Neutrophil (primary cell): ENCODE measurements around the gene CABLES2.

Source experiments
- H3K27ac ChIP-seq: fragments of 200-600 bp; sonication (generic); 2 replicates; pipeline ENCODE4 v1.5.1; 2016; ENCODE audit warnings: mild to moderate bottlenecking, moderate library complexity
- H3K27me3 ChIP-seq: fragments of 200-600 bp; sonication (generic); 2 replicates; pipeline ENCODE4 v1.6.0; 2016; ENCODE audit warnings: mild to moderate bottlenecking
- H3K36me3 ChIP-seq: fragments of 200-600 bp; sonication (generic); 2 replicates; pipeline ENCODE4 v1.5.1; 2017
- H3K4me1 ChIP-seq, 2 experiments: fragments of 200-600 bp in 1 of 2; sonication (generic) in 1 of 2; 1 replicate in 1 of 2; 2 replicates in 1 of 2; pipeline versions ENCODE4 v1.5.1 to v1.6.1; 2013 to 2016; ENCODE audit warnings: low read depth in 1 of 2, low read length in 1 of 2, mild to moderate bottlenecking in 1 of 2, moderate library complexity in 1 of 2; ENCODE audit not compliant: control insufficient read depth in 1 of 2, insufficient read depth in 1 of 2
- H3K4me3 ChIP-seq, 2 experiments: fragments of 200-600 bp in 1 of 2; sonication (generic) in 1 of 2; 1 replicate in 1 of 2; 2 replicates in 1 of 2; pipeline ENCODE4 v1.5.1; 2013 to 2016; ENCODE audit warnings: low read depth in 1 of 2, low read length in 1 of 2, mild to moderate bottlenecking in 1 of 2, moderate library complexity in 1 of 2
- H3K9me3 ChIP-seq: fragments of 200-600 bp; sonication (generic); 2 replicates; pipeline ENCODE4 v1.5.1; 2016
- TF ChIP-seq, protein P1 (sequence below): fragments of 200-600 bp; sonication (generic); IDR thresholded peaks from 2 replicates; pipeline ENCODE4 v1.5.1; 2016; ENCODE audit warnings: antibody characterized with exemption

The CABLES2 gene

GRCh38 chr20:62409931-62410745 lies 3.1 kb upstream of the CABLES2 start:
- no peaks in the 10 kb centered on the region for H3K36me3 ChIP-seq
- H3K4me3 ChIP-seq: no peak overlapping the region
- H3K27me3 ChIP-seq: peaks cover 18% of the 10 kb centered on the region
- H3K9me3 ChIP-seq: no peaks in the 10 kb centered on the region
- TF ChIP-seq, protein P1, sequence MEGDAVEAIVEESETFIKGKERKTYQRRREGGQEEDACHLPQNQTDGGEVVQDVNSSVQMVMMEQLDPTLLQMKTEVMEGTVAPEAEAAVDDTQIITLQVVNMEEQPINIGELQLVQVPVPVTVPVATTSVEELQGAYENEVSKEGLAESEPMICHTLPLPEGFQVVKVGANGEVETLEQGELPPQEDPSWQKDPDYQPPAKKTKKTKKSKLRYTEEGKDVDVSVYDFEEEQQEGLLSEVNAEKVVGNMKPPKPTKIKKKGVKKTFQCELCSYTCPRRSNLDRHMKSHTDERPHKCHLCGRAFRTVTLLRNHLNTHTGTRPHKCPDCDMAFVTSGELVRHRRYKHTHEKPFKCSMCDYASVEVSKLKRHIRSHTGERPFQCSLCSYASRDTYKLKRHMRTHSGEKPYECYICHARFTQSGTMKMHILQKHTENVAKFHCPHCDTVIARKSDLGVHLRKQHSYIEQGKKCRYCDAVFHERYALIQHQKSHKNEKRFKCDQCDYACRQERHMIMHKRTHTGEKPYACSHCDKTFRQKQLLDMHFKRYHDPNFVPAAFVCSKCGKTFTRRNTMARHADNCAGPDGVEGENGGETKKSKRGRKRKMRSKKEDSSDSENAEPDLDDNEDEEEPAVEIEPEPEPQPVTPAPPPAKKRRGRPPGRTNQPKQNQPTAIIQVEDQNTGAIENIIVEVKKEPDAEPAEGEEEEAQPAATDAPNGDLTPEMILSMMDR: no peak
- H3K27ac ChIP-seq: no peak overlapping the region
- H3K4me1 ChIP-seq: peaks cover 28 to 34% of the 10 kb centered on the region in 2 experiments

DNA sequence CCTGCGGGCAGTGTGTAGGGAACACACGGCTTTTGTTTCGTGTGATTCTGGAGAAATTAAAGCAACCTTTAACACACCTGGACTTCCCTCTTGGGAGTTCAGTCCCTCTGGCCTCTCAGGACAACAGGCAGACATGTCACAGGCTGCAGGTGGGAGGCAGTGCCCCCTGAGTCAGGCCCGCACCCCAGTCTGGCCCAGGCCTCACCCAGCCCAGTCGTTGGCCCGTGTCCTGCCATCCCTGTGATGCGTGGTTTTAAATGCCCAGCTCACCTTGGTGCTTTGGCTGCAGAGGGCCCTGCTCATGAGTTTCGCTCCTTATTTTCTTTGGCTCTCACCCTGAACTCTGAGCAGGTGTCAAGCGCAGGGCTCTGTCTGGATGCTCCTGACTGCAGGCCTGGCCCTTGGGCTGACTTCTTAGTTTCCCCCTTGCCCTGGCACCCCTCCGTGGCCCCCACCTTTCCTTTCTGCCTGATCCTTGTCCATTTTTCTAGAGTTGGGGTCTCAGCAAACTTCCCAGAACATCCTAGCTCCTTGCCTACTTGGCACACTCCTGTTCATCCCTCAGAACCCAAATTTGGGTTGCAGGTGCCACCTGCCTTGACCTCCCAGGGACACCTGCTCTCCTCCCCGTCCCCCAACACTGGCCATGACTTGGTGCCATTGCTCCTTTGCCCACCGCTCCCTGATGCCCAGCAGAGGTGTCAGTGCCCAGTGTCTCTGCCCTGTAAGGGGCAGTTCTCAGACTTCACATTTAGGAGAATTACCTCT lies 2.2 kb upstream of the CABLES2 start:
- Histone ChIP-seq H3K27ac (no peak overlapping the region), H3K27me3 (peaks cover 18% of the 10 kb centered on the region), H3K36me3 (no peaks in the 10 kb centered on the region), H3K4me3 (no peak overlapping the region), H3K9me3 (no peaks in the 10 kb centered on the region), H3K4me1 (peaks cover 29 to 38% of the 10 kb centered on the region in 2 experiments)
- TF ChIP-seq, protein P1: no peak

DNA sequence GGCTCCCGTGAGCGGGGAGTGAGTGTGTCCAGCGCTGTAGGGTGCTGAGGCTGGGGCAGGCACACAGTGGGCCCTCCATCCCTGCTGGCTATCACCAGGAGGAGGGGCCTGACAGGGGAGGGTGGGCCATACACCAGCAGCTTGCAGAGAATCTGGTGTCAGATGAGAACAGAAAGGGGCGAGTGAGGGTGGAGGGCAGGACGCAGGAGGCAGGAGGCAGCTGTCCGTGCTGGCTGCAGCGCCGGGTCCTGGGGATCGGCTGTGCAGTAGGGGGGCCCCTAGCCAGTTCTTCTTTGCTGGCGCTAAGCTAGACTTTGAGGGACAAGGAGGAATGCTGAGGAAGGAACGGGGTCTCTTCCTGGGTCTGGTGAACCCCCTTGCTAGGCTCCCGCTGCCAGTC lies 1.6 kb upstream of the CABLES2 start:
- TF ChIP-seq, protein P1: no peak
- no peaks in the 10 kb centered on the region for H3K9me3 ChIP-seq
- H3K4me3 ChIP-seq: no peak overlapping the region
- H3K4me1 ChIP-seq: peaks cover 29 to 38% of the 10 kb centered on the region in 2 experiments
- H3K36me3 ChIP-seq: no peaks in the 10 kb centered on the region
- H3K27ac ChIP-seq: no peak overlapping the region
- H3K27me3 ChIP-seq: peaks cover 18% of the 10 kb centered on the region

- TF ChIP-seq, protein P1: no peak
- H3K4me3 ChIP-seq: peak overlapping the region; percentile 81 to 82
- peaks cover 18% of the 10 kb centered on the region for H3K27me3 ChIP-seq
- H3K27ac ChIP-seq: peak overlapping the region; percentile 67
- no peaks in the 10 kb centered on the region for H3K9me3 ChIP-seq
- H3K4me1 ChIP-seq: peaks cover 29 to 38% of the 10 kb centered on the region in 2 experiments
- H3K36me3 ChIP-seq: peaks cover 3% of the 10 kb centered on the region
Measured at GRCh38 chr20:62408055-62408454, 970 bp upstream of the CABLES2 start.

- H3K4me1 ChIP-seq: peaks cover 29 to 38% of the 10 kb centered on the region in 2 experiments
- peak overlapping the region; percentile 55 to 59 for H3K4me3 ChIP-seq
- H3K36me3 ChIP-seq: peaks cover 15% of the 10 kb centered on the region
- H3K9me3 ChIP-seq: no peaks in the 10 kb centered on the region
- peak overlapping the region; percentile 49 for H3K27ac ChIP-seq
- H3K27me3 ChIP-seq: peaks cover 18% of the 10 kb centered on the region
- TF ChIP-seq, protein P1: no peak
Measured at GRCh38 chr20:62406635-62407176, 379 bp downstream of the CABLES2 start.
